Chondrocyte (in vitro differentiated cells): ENCODE data around the gene MED13L. TPM values are rescaled to one million over a fixed set of nuclear protein-coding genes. Genes with fewer than 3 reads are reported as not detected.

ENCODE experiments used
- DNase-seq: peaks from one replicate; pipeline ENCODE4 v3.0.0; 2021; ENCODE audit warnings: mixed read lengths, low spot score
- H3K27ac Mint-ChIP-seq: one replicate; pipeline ENCODE4 v1.8.0; 2021; ENCODE audit warnings: mild to moderate bottlenecking, moderate library complexity, mixed read lengths; ENCODE audit not compliant: unreplicated experiment
- H3K27me3 Mint-ChIP-seq: 2 replicates; pipeline ENCODE4 v1.8.0; 2021; ENCODE audit warnings: low read depth, mixed read lengths
- H3K36me3 Mint-ChIP-seq: 2 replicates; pipeline ENCODE4 v1.8.0; 2021; ENCODE audit warnings: low read depth, mixed read lengths
- H3K4me1 Mint-ChIP-seq: 2 replicates; pipeline ENCODE4 v1.8.0; 2021; ENCODE audit warnings: low read depth, mild to moderate bottlenecking, mixed read lengths
- H3K4me3 Mint-ChIP-seq: one replicate; pipeline ENCODE4 v1.8.0; 2021; ENCODE audit warnings: mild to moderate bottlenecking, moderate library complexity, mixed read lengths; ENCODE audit not compliant: unreplicated experiment
- H3K9me3 Mint-ChIP-seq: 2 replicates; pipeline ENCODE4 v1.8.0; 2021; ENCODE audit warnings: low read depth, mixed read lengths
- CTCF ChIP-seq: fragments of 200-600 bp; sonication (generic); IDR thresholded peaks from 2 replicates; pipeline ENCODE4 v1.5.0; 2021; ENCODE audit warnings: antibody characterized with exemption, mild to moderate bottlenecking, moderate library complexity
- total RNA-seq: library from RNA; stranded (reverse); gene quantifications from 3 replicates; pipeline ENCODE4 v1.2.1, GENCODE V29; 2021

Gene MED13L
- total RNA-seq, 1 donor from 2014 or later, result 162 TPM

GRCh38 chr12:116138781-116139180 lies 138.7 kb downstream of the MED13L start:
- peaks cover 90% of the 10 kb centered on the region for H3K4me1 Mint-ChIP-seq
- H3K27ac Mint-ChIP-seq, result peak overlapping the region; percentile 80

GRCh38 chr12:116138364-116138763 lies 139.1 kb downstream of the MED13L start:
- H3K27ac Mint-ChIP-seq, result peak overlapping the region; percentile 80
- TF ChIP-seq CTCF, result no peak
- H3K36me3 Mint-ChIP-seq, result no peaks in the 10 kb centered on the region
- no peak for DNase-seq
- H3K4me1 Mint-ChIP-seq, result peaks cover 90% of the 10 kb centered on the region
- H3K27me3 Mint-ChIP-seq, result no peaks in the 10 kb centered on the region
- no peak overlapping the region for H3K4me3 Mint-ChIP-seq
- H3K9me3 Mint-ChIP-seq, result no peaks in the 10 kb centered on the region

More at GRCh38 chr12:116138781-116139180, 138.7 kb downstream of the MED13L start:
- H3K4me3 Mint-ChIP-seq, result no peak overlapping the region
- DNase-seq, result no peak
- no peaks in the 10 kb centered on the region for H3K27me3 Mint-ChIP-seq
- H3K36me3 Mint-ChIP-seq, result no peaks in the 10 kb centered on the region
- no peaks in the 10 kb centered on the region for H3K9me3 Mint-ChIP-seq
- no peak for TF ChIP-seq CTCF

DNA sequence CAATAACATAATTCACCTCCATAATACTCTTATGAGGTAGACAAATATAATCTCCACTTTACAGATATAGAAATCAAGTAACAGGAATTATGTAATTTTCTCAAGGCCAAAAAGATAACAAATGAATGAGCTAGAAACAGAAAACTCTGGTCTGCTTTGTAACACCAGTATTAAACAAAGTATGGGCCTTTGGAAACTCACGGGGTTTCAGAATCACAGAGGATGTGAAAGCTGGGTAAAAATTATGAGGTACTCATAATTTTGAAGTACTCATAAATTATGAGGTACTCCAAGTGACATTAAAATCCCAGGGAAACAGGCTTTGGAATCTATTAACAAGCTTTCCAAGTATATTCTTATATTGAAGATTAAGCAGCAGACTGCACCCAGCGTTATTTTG lies 140.2 kb downstream of the MED13L start:
- Mint-ChIP-seq H3K4me1 (peaks cover 90% of the 10 kb centered on the region), H3K27ac (no peak overlapping the region)

DNA sequence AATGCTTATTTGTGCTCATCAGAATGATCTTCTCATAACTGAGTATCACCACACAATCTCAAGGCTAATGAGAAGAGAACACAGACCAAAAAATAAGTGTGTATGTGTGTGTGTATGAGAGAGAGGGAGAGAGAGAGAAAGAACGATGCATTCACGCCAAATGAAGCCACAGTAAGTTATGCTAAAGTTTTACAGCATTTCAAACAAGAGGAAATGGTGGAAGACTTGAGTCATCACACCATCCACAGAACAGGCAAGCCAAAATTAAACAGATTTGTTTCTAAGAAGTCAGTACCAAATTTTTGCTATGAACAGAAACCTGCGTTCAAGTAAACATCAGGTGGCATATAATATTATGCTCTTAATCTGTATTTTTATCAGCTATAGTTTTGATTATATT lies 141.2 kb downstream of the MED13L start:
- Mint-ChIP-seq H3K27me3 (no peaks in the 10 kb centered on the region), H3K36me3 (no peaks in the 10 kb centered on the region), H3K4me1 (peaks cover 89% of the 10 kb centered on the region), H3K4me3 (no peak overlapping the region), H3K27ac (peak overlapping the region; percentile 91), H3K9me3 (no peaks in the 10 kb centered on the region)
- no peak for DNase-seq
- TF ChIP-seq CTCF, result no peak

More for the DNA sequence above, 140.2 kb downstream of the MED13L start:
- Mint-ChIP-seq H3K4me3 (no peak overlapping the region), H3K36me3 (no peaks in the 10 kb centered on the region), H3K27me3 (no peaks in the 10 kb centered on the region), H3K9me3 (no peaks in the 10 kb centered on the region)
- TF ChIP-seq CTCF, result no peak
- DNase-seq, result no peak

DNA sequence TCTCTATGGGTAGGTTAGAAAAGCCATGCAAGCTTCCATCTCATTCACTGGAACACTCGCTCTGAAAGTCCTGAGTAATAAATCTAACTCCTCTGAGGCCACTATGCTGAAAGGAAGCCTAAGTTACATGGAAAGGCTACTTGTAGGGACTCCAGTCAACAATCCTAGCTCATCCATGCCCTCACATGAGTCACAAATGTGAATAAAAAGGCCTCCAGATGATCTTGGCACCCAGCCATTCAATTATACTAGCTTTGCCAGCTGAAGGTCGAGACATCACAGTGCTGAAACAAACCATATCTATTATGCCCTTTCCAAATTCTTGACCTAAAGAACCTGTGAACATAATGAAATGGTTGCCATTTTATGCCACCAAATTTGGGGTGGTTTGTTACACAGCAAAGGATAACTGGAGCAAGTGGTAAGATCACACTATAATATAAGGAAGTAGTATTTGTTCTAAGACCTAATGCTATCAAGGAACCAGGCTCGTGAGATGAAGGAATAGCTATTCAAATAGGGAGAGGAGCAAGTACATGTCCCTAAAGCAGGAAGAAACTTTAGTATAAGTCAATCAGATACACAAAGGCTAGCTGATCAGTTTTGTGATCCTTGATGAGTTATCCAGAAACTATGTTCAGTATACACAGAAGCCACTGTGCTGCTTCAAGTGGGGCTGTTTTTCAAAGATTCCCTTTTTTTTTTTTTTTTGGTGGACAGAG lies 142.1 kb downstream of the MED13L start:
- Mint-ChIP-seq H3K36me3 (no peaks in the 10 kb centered on the region), H3K4me1 (peaks cover 93% of the 10 kb centered on the region)
- no peak for DNase-seq

More for the DNA sequence above, 142.1 kb downstream of the MED13L start:
- Mint-ChIP-seq H3K9me3 (no peaks in the 10 kb centered on the region), H3K27ac (peak overlapping the region; percentile 91), H3K4me3 (no peak overlapping the region), H3K27me3 (no peaks in the 10 kb centered on the region)
- TF ChIP-seq CTCF, result no peak
